ENCODE results near the gene MMP3.

GRCh38 chr11:102819491-102819890 is 23.9 kb downstream of the MMP3 start:
- TF ChIP-seq CTCF (IDR thresholded peaks at IDR 0.05) = no peak
- TF ChIP-seq POLR2A (IDR thresholded peaks at IDR 0.05) = no peak
